Activated gamma-delta T cell (primary cell): ENCODE results near the gene ZNF45.
"Not testable (repeated sequence)": the region's sequence is repeated elsewhere in the genome, so short reads cannot be mapped to it uniquely, and the experiment has no call there.

Source experiments
- DNase-seq: peaks from one replicate; lab custom pipeline; 2025; lab: John Stamatoyannopoulos, UW

Gene ZNF45

DNA sequence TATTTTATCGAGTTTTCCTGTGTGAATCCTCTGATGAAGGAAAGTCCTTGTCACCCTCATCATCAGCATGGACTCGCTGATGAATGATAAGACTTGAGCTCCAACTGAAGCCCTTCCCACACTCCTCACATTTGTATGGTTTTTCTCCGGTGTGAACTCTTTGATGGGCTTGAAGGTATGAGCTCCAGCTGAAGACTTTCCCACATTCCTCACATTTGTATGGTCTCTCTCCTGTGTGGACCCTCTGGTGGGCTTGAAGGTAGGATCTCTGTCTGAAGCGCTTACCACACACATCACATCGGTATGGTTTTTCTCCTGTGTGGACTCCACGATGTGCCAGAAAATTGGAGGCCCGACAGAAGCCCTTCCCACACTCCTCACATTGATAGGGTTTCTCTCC is 21.7 kb downstream of the ZNF45 start:
- DNase-seq: no peak

DNA sequence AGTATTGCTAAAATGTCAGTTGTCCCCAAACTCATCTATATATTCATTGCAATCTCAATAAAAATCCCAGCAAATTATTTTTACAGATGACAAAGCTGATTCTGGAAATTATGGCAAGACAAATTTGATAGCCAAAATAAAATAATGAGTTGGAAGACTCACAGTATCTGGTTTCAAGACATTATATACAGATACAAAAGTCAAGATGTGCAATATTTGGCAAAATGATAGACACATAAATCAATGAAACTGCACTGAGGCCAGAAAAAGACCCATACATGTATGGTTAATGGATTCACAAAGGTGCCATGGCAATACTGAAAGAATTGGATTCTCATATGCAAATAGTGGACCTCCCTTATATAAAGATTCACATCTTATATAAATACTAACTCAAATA is 24.2 kb downstream of the ZNF45 start:
- no peak for DNase-seq

DNA sequence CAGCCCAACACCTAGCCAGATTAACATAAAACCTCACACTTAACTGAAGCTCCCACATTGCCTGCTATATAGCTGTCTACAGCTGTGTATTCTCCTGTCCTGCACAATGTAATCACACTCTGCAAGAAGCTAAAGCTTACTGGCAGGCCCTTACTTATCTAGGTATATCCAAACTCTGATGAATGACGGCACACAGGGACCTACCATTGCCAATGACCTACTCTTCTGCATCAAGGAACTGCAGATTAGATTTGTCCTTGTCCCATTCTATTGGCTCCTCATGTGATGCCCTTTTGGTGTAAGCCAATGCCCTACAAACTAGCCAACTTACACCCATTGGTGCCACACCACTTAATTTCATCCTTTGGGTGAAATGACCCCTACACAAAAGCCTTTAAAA is 26.4 kb downstream of the ZNF45 start:
- no peak for DNase-seq

- no peak for DNase-seq
These were observed 28.3 kb downstream of the ZNF45 start for GRCh38 chr19:43906774-43907173.

- DNase-seq: no peak
These were observed 29.2 kb downstream of the ZNF45 start for GRCh38 chr19:43905897-43906296.

- DNase-seq: no peak
These were observed 32.7 kb downstream of the ZNF45 start for GRCh38 chr19:43902399-43902798.

DNA sequence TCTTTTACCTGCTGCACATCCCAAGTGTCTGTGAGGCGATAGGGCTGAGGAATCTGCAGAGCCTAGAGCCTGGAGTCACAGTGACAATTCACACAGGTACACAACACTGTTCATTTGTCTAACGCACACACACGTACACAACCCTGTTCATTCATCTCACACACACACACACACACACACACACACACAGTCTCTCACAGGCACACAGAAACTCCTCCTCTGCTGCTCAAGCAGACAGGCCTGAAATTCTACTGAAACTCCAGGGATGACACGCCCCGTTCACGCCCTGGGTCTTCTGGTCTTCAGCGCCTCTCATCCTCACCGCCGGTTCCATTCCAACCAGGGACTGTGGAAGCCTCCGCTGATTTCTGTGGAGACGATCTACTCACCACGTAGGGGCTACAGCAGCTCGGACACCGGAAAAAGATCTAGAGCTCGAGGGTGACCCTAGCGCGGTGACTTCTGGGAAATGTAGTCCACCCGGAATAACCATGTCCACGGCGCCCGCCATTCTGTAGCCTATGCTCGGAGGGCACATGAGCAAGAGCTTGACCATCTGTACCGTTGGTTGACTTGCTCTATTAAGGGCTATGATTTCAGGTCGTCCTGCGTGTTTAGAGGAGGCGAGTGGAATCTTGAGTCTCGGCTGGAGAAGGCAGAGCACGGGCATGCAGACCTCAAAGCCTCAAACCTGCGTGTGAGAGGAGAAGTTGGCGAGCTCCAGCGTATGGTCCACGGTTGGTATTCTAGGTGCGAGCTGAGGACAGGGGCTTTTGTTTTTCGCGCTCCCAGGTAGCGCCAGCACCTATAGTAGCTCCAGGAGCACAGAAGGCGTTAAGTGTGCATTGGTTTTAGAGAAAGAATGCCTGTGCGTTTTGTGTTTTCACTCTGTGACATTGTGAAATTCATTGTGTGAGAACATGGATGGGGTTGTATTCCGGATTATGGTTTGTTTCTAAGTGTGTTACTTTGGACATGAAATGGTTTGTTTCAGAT is 33.4 kb downstream of the ZNF45 start:
- no peak for DNase-seq

- DNase-seq: no peak
These were observed 39.3 kb downstream of the ZNF45 start for GRCh38 chr19:43895727-43896308.

GRCh38 chr19:43883864-43884263 is 51.2 kb downstream of the ZNF45 start, which contains the start of gene ZNF404:
Gene ZNF404 (minus strand): TSS chr19:43883964.
- DNase-seq: no peak

DNA sequence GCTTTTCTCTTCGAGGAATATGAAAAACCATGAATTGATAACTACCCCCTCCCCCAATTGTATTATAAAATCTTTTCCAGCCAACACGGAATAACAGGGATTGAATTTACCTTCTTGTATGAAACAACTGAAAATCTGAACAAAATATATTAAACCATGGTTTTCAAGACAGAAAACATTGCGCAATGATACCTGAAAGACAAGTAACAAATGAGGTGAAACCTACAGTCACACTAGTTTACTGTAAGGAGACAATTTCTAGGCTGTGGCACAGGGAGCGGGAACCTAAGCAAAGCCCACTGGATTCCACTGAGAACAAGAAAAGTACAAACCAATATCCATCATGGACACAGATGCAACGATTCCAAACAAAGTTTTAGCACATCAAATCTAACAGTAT is 54.6 kb downstream of the ZNF45 start:
- DNase-seq: no peak

DNA sequence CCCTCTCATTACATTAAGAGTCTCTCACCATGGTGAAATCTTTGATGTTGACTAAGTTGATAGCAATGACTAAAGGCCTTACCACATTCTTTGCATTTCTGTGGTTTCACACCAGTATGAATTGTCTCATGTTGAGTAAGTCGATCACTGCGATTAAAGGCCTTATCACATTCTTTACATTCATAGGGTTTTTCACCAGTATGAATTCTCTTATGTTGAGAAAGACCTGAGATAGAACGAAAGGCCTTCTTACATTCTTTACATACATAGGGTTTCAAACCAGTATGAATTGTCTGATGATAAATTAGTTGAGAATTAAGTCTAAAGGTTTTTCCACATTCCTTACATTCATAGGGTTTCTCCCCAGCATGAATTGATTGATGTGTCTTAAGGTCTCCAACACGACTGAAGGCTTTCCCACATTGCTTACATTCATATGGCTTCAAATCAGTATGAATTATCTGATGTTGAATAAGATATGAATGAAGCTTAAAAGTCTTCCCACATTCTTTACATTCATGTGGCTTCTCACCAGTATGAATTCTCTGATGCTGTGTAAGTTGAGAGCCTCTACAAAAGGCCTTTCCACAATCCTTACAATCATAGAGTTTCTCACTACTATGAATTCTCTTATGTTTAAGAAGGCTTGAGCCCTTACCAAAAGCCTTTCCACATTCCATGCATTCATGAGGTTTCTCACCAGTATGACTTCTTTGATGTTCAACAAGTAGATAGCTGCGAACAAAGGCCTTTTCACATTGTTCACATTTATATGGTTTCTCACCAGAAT is 62.3 kb downstream of the ZNF45 start:
- DNase-seq: no peak

GRCh38 chr19:43866923-43867322 is 68.2 kb downstream of the ZNF45 start:
- not testable (repeated sequence) for DNase-seq
